GM20000 (cell line): ENCODE measurements around the gene SREK1.

Experiments
- DNase-seq: peaks from one replicate; pipeline ENCODE4 v3.0.0; 2012; ENCODE audit warnings: low spot score
- CTCF ChIP-seq: IDR thresholded peaks from 2 replicates; pipeline ENCODE4 v1.5.1; 2012; ENCODE audit warnings: mild to moderate bottlenecking, control low read depth; ENCODE audit errors: extremely low read depth, missing control alignments

Gene SREK1

DNA sequence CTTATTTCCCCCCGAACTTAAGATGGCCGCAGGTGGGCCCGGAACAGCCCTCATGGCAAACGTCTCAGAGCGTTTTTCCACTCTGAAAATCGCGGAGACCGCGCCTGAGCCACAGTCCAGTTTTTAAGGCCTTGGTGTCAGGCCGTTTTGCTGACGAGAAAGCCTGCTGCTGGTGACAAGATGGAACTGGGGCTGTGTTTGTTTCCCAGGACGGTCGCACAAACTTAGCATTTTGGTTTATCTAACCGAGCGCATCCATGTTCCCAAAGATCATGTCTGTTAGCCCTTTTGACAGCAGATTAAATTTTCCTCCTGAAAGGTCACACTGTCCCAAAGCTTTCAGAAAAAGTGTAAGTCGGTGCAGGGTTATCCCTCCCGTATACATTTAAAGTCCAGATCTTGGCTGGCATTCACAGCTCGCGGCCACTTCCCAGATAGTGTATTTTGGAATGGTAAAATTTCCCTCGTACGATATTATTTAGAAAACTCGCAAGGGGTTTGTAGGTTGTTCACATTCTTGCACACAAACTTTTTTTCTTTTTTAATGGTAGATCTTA lies 812 bp downstream of the SREK1 start:
- no peak for DNase-seq
- TF ChIP-seq CTCF = no peak

GRCh38 chr5:66145737-66146136 lies 1.6 kb downstream of the SREK1 start:
- DNase-seq = no peak
- no peak for TF ChIP-seq CTCF

- DNase-seq = no peak
- no peak for TF ChIP-seq CTCF
Measured at GRCh38 chr5:66149950-66150349, 5.8 kb downstream of the SREK1 start.

- TF ChIP-seq CTCF = no peak
- DNase-seq = no peak
Measured at GRCh38 chr5:66151030-66151429, 6.9 kb downstream of the SREK1 start.

DNA sequence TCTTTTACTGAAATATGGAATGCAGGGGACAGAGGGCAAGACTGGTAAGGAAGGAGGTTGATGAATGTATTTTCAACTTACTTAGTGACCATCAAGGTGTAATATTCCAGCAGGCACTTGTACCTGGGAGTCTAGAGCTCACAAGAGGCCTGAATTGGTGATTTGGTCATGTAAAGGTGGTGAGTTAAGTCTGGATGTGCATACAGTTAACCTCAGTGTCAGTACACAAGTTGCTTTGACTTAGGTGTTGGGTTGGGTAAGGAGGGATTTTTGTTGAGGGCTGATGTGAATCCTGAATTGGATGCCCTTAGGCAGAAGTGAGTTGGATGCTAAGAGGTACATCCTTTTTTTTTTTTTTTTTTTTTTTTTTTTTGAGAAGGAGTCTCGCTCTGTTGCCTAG lies 7.4 kb downstream of the SREK1 start:
- DNase-seq = no peak
- no peak for TF ChIP-seq CTCF

DNA sequence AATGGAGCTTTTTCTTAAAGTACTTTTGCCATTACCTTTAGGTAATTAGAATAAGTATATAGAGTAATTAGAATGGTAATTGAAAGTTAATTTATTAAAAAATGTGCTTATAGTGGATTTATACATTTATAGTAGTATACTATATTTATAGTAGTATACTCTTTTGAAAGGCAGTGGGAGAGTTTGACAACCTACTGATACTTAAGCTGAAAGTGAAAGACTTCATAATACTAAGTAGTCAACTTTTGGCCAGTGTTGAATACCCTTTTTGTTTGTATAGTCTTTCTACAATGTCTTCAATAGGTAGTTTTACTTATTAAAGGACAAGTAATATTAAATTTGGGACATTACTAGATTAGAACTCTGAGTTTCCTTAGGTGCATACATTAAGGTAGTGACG lies 12.9 kb downstream of the SREK1 start:
- no peak for TF ChIP-seq CTCF
- no peak for DNase-seq

- TF ChIP-seq CTCF = no peak
- no peak for DNase-seq
Measured at GRCh38 chr5:66161356-66161755, 17.3 kb downstream of the SREK1 start.
